ENCODE data around the gene HS3ST6.

Gene HS3ST6

GRCh38 chr16:1917665-1918350 is 407 bp downstream of the HS3ST6 start:
- H3K4me1 ChIP-seq (ENCODE audit: control insufficient read depth, insufficient read depth, low read length): peaks cover 8% of the 10 kb centered on the region
- peak overlapping the region; percentile 46 for H3K4me3 ChIP-seq (ENCODE audit: low read depth, low read length)
- no peaks in the 10 kb centered on the region for H3K9me3 ChIP-seq (ENCODE audit: control insufficient read depth, insufficient read depth, low read length)
- H3K9ac ChIP-seq (ENCODE audit: low read depth, low read length): no peak overlapping the region
- H3K27me3 ChIP-seq (ENCODE audit: control insufficient read depth, insufficient read depth, low read length): peaks cover 66% of the 10 kb centered on the region
- no peaks in the 10 kb centered on the region for H3K36me3 ChIP-seq (ENCODE audit: control insufficient read depth, insufficient read depth, low read length)

DNA sequence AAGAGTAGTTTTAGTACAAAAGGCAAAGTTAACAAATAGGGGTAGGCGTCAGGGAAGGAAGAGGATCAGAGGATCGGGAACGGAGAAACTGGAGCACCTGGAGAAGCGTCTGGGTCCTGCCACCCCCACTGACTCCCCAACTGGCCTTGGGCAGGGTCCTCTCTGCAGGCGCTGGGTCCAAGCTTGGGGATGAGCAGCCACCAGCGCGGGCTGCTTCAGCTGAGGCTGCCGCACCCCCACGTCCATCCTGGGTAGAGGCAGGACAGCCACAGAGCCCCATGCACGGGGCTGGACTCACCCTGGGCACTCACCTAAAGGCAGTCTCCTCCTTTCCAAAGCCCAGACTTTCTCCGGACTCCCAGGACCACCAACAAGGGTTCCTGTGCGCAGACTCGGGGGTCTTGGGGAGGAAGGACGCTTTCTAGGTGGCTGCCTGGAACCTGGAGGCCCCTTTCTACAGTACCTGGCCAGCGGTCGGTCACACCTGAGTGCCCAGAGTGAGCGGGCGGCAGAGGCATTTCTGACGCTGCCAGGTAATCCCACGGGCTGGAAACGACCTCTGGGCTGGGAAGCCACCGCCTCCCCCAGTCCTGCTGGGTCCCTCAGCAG is 1.1 kb downstream of the HS3ST6 start:
- peaks cover 8% of the 10 kb centered on the region for H3K4me1 ChIP-seq (ENCODE audit: control insufficient read depth, insufficient read depth, low read length)
- H3K36me3 ChIP-seq (ENCODE audit: control insufficient read depth, insufficient read depth, low read length): no peaks in the 10 kb centered on the region
- H3K4me3 ChIP-seq (ENCODE audit: low read depth, low read length): peak overlapping the region; percentile 46
- H3K27me3 ChIP-seq (ENCODE audit: control insufficient read depth, insufficient read depth, low read length): peaks cover 59% of the 10 kb centered on the region
- no peaks in the 10 kb centered on the region for H3K9me3 ChIP-seq (ENCODE audit: control insufficient read depth, insufficient read depth, low read length)
- no peak overlapping the region for H3K9ac ChIP-seq (ENCODE audit: low read depth, low read length)

GRCh38 chr16:1916640-1916990 is 1.6 kb downstream of the HS3ST6 start:
- peaks cover 59% of the 10 kb centered on the region for H3K27me3 ChIP-seq (ENCODE audit: control insufficient read depth, insufficient read depth, low read length)

GRCh38 chr16:1915732-1916639 is 2.2 kb downstream of the HS3ST6 start:
- Histone ChIP-seq H3K36me3 (ENCODE audit: control insufficient read depth, insufficient read depth, low read length) (no peaks in the 10 kb centered on the region), H3K9me3 (ENCODE audit: control insufficient read depth, insufficient read depth, low read length) (no peaks in the 10 kb centered on the region), H3K4me1 (ENCODE audit: control insufficient read depth, insufficient read depth, low read length) (peaks cover 5% of the 10 kb centered on the region), H3K27me3 (ENCODE audit: control insufficient read depth, insufficient read depth, low read length) (peaks cover 53% of the 10 kb centered on the region), H3K4me3 (ENCODE audit: low read depth, low read length) (no peak overlapping the region), H3K9ac (ENCODE audit: low read depth, low read length) (no peak overlapping the region)

More at GRCh38 chr16:1916640-1916990, 1.6 kb downstream of the HS3ST6 start:
- no peak overlapping the region for H3K9ac ChIP-seq (ENCODE audit: low read depth, low read length)
- peak overlapping the region; percentile 46 for H3K4me3 ChIP-seq (ENCODE audit: low read depth, low read length)
- H3K36me3 ChIP-seq (ENCODE audit: control insufficient read depth, insufficient read depth, low read length): no peaks in the 10 kb centered on the region
- no peaks in the 10 kb centered on the region for H3K9me3 ChIP-seq (ENCODE audit: control insufficient read depth, insufficient read depth, low read length)
- peaks cover 8% of the 10 kb centered on the region for H3K4me1 ChIP-seq (ENCODE audit: control insufficient read depth, insufficient read depth, low read length)

DNA sequence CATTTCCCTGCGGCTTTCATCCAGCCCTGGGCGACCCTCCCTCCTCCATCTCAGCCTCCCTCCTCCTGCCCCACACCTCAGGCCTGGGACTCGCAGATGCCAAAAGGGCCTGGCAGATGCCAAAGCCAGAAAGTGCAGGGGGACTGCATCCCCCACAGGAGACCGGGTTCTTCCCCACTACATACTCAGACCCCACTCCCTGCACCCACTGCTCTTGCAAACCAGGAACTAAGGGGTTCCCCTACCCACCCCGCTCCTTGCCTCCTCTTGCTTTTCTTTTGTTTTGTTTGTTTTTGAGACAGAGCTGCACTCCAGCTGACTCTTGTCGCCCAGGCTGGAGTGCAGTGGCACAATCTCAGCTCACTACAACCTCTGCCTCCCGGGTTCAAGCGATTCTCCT is 3.2 kb downstream of the HS3ST6 start:
- H3K36me3 ChIP-seq (ENCODE audit: control insufficient read depth, insufficient read depth, low read length): no peaks in the 10 kb centered on the region
- no peak overlapping the region for H3K4me3 ChIP-seq (ENCODE audit: low read depth, low read length)
- H3K9me3 ChIP-seq (ENCODE audit: control insufficient read depth, insufficient read depth, low read length): no peaks in the 10 kb centered on the region
- H3K4me1 ChIP-seq (ENCODE audit: control insufficient read depth, insufficient read depth, low read length): peaks cover 3% of the 10 kb centered on the region
- H3K27me3 ChIP-seq (ENCODE audit: control insufficient read depth, insufficient read depth, low read length): peaks cover 43% of the 10 kb centered on the region
- H3K9ac ChIP-seq (ENCODE audit: low read depth, low read length): no peak overlapping the region

DNA sequence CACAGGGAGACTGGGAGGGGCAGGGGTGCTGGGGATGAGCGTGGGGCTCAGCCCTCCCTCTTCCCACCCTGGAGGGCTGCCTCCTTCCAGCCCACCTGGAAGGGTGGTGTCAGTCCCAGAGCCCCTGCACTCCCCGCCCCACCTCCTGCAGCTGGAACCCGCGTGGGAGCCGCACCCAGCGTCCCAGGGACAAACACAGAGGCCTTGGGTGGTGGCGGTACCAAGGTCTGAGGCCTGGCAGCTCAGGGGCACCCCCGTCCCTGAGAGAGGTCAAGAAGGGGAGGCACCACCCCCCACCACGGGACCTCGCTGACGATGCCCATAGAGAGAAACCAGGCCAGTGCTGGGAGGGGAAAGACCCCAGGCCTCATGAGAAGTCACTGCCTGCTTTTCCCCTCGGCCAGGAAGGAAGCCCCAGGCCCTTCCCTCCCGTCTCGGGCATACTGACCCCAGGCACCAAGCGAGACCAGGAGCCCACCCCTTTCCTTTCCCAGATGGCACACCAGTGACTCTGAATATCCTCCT is 4.1 kb downstream of the HS3ST6 start:
- peaks cover 34% of the 10 kb centered on the region for H3K27me3 ChIP-seq (ENCODE audit: control insufficient read depth, insufficient read depth, low read length)
- no peak overlapping the region for H3K9ac ChIP-seq (ENCODE audit: low read depth, low read length)

DNA sequence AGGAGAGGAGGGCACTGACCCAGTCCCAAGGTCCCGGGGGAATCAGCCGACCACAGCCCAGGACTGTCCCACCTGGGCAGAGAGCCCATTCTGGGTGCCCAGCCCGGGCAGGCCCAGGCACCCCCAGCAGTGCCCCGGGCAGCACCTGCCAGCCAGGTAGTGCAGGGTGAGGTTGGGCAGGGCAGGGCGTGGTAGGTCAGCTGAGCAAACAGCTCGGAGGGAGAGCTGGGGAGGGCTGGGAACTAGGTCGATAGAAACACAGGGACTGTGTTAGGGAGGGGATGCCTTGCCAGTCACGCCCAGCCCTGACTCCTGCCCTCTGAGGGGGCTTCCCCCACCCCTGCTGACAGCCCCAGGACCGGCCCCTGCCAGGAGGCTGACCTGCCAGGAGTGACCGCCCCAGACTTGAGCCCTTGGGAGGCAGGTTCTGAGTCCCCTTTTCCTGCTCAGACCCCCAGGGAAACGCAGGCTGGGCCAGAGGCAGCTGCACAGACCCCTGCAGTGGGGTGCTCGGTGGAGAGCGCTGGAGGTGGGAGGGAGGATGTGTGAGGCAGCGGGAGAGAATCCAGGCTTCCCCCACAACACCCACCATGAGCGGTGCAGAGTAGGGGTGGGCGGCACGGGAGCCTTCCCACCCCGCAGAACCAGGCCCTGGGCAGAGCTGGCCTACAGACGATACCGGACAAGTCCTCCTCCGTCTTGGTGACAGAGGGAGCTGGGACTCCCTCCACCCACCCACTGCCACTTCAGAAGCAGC is 4.7 kb downstream of the HS3ST6 start:
- no peak overlapping the region for H3K4me3 ChIP-seq (ENCODE audit: low read depth, low read length)
- H3K4me1 ChIP-seq (ENCODE audit: control insufficient read depth, insufficient read depth, low read length): peaks cover 3% of the 10 kb centered on the region
- H3K9me3 ChIP-seq (ENCODE audit: control insufficient read depth, insufficient read depth, low read length): no peaks in the 10 kb centered on the region
- no peak overlapping the region for H3K9ac ChIP-seq (ENCODE audit: low read depth, low read length)
- peaks cover 28% of the 10 kb centered on the region for H3K27me3 ChIP-seq (ENCODE audit: control insufficient read depth, insufficient read depth, low read length)
- no peaks in the 10 kb centered on the region for H3K36me3 ChIP-seq (ENCODE audit: control insufficient read depth, insufficient read depth, low read length)

More for the DNA sequence above, 4.1 kb downstream of the HS3ST6 start:
- Histone ChIP-seq H3K36me3 (ENCODE audit: control insufficient read depth, insufficient read depth, low read length) (no peaks in the 10 kb centered on the region), H3K9me3 (ENCODE audit: control insufficient read depth, insufficient read depth, low read length) (no peaks in the 10 kb centered on the region), H3K4me3 (ENCODE audit: low read depth, low read length) (no peak overlapping the region), H3K4me1 (ENCODE audit: control insufficient read depth, insufficient read depth, low read length) (peaks cover 3% of the 10 kb centered on the region)

DNA sequence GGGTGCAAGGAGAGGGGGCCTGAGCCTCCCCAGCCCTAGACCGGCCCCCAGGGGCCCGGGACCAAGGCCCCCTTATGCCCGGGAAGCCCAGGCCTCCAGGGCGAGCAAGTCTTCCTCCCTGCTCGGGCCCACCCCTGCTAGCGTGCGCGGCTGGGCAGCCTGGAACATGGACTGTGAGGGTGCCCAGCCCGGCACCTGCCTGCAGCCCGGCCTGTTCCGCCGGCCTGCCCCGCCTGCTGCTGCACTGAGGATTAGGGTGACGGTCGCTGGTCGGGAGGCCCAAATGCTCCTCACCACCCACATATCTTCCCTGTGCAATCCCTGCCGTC is 6.0 kb downstream of the HS3ST6 start:
- no peak overlapping the region for H3K9ac ChIP-seq (ENCODE audit: low read depth, low read length)
- H3K27me3 ChIP-seq (ENCODE audit: control insufficient read depth, insufficient read depth, low read length): peaks cover 21% of the 10 kb centered on the region
- no peaks in the 10 kb centered on the region for H3K9me3 ChIP-seq (ENCODE audit: control insufficient read depth, insufficient read depth, low read length)
- H3K4me3 ChIP-seq (ENCODE audit: low read depth, low read length): no peak overlapping the region
- H3K36me3 ChIP-seq (ENCODE audit: control insufficient read depth, insufficient read depth, low read length): no peaks in the 10 kb centered on the region
- peaks cover 3% of the 10 kb centered on the region for H3K4me1 ChIP-seq (ENCODE audit: control insufficient read depth, insufficient read depth, low read length)

DNA sequence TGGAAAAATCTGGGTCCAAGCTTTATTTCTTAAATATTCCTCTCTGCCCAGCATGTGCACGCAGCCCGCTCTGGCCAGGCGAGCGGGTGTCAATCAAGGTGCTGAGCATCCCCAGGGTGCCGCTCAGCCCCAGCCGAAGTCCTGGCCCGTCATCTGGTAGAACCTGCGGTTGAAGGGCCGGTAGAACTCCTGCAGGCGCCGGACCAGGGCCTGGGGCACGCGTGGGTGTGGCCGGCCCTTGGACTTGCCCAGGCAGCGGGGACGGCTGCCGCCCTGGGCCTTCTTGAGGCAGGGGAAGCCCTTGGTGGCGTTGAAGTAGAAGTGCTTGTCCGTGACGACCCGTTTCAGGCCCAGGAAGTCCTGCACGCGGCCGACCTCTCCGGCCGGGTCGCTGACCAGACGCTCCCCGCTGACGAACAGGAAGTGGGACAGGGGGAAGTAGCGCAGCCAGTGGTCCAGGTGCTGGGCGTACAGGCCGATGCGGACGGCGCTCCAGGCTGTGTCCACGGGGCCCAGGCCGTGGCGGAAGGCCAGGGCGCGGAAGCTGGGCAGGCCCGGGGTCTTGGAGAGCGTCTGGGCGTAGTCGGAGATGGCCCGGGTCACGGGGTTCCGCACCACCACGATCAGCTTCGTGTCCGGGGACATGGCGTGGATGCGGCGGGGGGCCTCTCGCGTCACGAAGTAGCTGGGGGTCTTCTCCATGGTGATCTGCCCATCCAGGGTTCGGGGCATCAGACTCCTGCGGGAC is 6.6 kb downstream of the HS3ST6 start:
- Histone ChIP-seq H3K36me3 (ENCODE audit: control insufficient read depth, insufficient read depth, low read length) (no peaks in the 10 kb centered on the region), H3K9me3 (ENCODE audit: control insufficient read depth, insufficient read depth, low read length) (no peaks in the 10 kb centered on the region), H3K4me1 (ENCODE audit: control insufficient read depth, insufficient read depth, low read length) (no peaks in the 10 kb centered on the region), H3K9ac (ENCODE audit: low read depth, low read length) (no peak overlapping the region), H3K27me3 (ENCODE audit: control insufficient read depth, insufficient read depth, low read length) (peaks cover 16% of the 10 kb centered on the region), H3K4me3 (ENCODE audit: low read depth, low read length) (no peak overlapping the region)

DNA sequence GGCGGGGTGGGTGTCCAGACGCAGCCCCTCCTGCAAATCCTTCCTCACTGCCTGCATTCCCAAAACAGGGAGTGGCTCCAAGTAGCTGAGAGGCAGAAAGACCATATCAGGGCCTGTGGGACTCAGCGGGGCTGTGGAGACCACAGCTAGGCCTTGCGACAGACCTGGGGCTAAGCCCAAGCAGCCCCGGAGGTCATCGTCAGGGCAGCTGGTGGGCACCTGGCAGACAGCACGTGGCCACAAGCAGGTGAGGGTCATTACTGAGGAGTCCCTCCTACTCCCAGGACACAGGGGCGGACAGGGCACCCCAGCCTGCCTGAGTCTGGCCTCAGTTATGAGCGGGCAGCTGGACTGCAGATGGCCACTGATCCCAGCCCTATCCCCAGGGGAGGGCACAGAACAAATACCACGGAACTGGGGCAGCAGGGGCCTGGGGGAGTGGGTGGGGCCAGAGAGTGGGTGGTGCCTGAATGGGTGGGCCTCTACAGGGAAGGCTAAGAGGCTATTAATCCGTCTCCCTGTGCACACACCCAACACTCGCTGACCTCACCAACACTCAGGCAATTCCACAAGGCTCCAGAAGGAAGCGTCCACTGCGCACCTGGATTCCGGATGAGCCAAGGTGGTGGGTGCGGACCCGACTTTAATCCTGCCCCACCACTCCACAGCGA is 8.5 kb downstream of the HS3ST6 start:
- peaks cover 3% of the 10 kb centered on the region for H3K27me3 ChIP-seq (ENCODE audit: control insufficient read depth, insufficient read depth, low read length)
- no peak overlapping the region for H3K4me3 ChIP-seq (ENCODE audit: low read depth, low read length)
- H3K9me3 ChIP-seq (ENCODE audit: control insufficient read depth, insufficient read depth, low read length): no peaks in the 10 kb centered on the region
- H3K36me3 ChIP-seq (ENCODE audit: control insufficient read depth, insufficient read depth, low read length): no peaks in the 10 kb centered on the region
- no peaks in the 10 kb centered on the region for H3K4me1 ChIP-seq (ENCODE audit: control insufficient read depth, insufficient read depth, low read length)
- H3K9ac ChIP-seq (ENCODE audit: low read depth, low read length): no peak overlapping the region
